Right renal pelvis (tissue), 4 donors: ENCODE measurements around the gene FAM171A2. TPM values are rescaled to one million over a fixed set of nuclear protein-coding genes. Genes with fewer than 3 reads are reported as not detected.

Source experiments
- DNase-seq, 4 donors: peaks; one replicate each; pipeline ENCODE4 v3.0.0-alpha.2; 2013; ENCODE audit warnings: low read depth in 4 of 4, low spot score in 3 of 4, missing footprints in 1 of 4
- polyA plus RNA-seq, 4 donors: library from polyadenylated mRNA; unstranded; fragments of 120-200 nt; gene quantifications; one replicate each; pipeline ENCODE4 v1.2.1, GENCODE V29; 2013; ENCODE audit not compliant: insufficient read length in 4 of 4

Gene FAM171A2
- polyA plus RNA-seq, 4 donors: 35.1 to 53.2 (median 36.1) TPM

DNA sequence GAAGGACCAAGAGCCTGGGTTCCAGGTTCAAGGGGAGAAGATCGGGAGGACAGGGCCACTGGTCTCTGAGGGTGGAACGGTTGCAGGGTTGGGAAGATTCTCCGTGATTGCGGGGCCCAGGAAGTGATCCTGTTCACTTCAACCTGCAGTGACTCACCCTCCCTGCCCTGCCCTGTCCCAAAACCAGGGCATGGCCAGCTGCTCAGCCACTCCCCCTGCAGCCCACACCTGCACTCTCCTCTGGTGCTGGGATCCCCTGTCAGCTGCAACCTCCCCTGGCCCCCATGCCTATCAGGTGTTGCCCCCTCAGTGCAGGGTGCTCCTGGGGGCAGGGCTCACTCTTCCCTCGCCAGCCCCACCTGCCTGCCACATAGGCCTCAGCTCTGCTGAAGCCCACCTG is 54.2 kb downstream of the FAM171A2 start:
- no peak for DNase-seq

DNA sequence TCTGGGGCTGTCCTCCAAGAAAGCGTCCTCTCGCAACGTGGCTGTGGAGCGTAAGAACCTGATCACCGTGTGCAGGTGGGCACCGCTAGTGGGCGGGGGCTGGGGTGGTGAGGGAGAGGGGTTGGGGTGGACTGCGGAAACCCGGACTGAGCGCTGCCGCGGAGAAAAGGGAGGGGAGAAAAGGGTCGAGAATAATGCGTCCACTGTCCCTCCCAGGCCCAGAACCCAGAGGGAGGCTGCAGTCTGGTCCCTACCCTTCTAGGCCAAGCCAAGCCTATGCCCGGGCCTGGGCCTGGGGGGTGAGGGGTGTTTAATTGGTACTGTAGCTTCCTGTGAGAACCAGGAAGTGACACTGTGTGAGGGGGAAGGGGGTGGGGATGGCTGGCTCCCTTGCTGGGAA is 54.8 kb downstream of the FAM171A2 start:
- no peak for DNase-seq

DNA sequence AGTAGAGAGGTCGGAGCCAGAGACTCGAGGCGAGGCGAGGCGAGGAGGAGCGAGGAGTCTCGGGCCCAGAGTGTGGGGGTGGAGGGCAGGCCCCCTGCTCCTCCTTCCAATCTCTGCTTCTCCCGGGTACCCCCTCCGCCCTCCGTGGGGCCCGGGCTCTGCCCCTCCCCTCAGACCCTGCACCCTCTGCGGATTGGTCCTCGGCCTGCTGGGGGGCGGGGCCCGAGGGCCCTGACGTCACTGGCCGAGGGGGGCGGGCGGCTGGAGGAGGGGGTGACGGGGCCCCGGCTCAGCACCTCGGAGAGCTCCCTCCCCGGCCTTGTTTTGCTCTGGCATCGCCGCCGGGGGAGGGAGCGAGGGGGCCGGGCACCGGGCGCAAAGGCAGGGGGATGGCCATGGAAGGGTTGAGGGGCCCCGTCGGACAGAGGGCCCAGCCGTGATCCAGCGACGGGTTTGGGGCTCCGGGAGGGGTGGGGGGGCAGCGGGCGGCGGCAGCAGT is 55.3 kb downstream of the FAM171A2 start, which contains the start of gene RUNDC3A:
TSS of gene RUNDC3A (plus strand) at position 282 of the 499 bp plus-strand sequence. CDS start 232 bp downstream, outside the sequence.
- DNase-seq: peak; percentile 80 to 88 (median 82)

DNA sequence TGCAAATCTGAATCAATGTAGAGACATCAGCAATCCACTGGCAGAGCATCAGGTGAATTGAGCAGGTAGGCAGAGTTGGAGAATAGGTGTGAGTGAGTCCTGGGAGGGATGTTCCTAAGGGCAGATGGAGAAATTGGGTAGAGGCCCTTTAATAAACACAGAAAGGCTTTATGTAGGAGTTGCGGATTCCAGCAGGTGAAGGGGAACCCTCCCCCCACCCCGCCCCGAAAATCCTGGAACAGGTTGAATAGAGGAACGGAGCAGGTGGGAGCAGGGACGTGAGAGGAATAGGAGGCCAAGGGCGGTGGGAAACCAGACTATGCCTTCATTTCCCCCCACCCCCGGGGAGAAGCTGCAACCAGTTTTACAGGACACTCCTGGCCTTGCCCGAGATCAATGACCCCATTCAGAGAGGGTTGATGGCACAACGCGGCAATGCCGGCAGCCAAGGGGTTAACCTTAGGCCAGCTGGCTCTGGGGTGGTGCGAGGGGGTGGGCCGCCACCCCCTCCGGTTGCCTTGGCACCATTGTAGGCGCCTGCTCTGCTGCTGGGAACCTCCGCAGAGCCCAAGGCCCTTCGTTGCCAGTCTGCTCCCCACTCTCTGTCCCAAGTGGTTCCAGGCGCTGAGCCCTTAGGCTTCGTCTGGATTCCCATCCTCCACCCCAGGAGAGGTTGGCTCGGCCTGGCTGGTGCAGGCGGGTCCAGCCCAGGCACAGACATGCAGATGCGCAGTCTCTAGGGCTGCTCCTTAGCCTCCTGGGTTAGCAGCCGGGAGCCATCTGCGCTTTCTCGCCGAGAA is 56.1 kb downstream of the FAM171A2 start:
- no peak for DNase-seq

DNA sequence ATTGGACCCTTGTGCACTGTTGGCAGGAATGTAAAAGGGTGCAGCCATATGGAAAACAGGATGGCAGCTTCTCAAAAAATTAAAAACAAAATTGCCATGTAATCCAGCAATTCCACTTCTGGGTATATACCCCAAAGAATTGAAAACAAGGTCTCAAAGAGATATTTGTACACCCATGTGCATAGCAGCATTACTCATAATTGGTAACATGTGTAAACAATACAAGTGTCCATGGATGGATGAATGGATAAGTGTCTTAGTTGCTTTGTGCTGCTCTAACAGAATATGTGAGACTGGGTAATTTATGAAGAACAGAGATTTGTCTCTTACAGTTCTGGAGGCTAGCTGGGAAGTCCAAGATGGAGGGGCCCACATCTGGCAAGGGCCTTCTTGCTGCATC is 59.0 kb downstream of the FAM171A2 start:
- no peak for DNase-seq

Other genes with a start within 250 kb of the FAM171A2 start
- gene HDAC5, start 240.2 kb downstream of the FAM171A2 start, polyA plus RNA-seq: 10 to 100 TPM; 44.5 to 56.7 (median 48.1) TPM
- 1 to 10 TPM; 3.4 to 4.7 (median 3.6) TPM for gene HROB, start 221.9 kb downstream of the FAM171A2 start, polyA plus RNA-seq
- gene ASB16, start 193.1 kb downstream of the FAM171A2 start, polyA plus RNA-seq: 1 to 10 TPM; 1.8 to 2.3 (median 2.1) TPM
- 10 to 100 TPM; 43.6 to 54.2 (median 46.4) TPM for gene TMUB2, start 176.9 kb downstream of the FAM171A2 start, polyA plus RNA-seq
- 10 to 100 TPM; 60.1 to 72.7 (median 68.8) TPM for gene ATXN7L3, start 164.0 kb downstream of the FAM171A2 start, polyA plus RNA-seq
- gene UBTF, start 144.2 kb downstream of the FAM171A2 start, polyA plus RNA-seq: 100 to 1,000 TPM; 126 to 130 (median 128) TPM
- 10 to 100 TPM in 2 of 4 donors, 1 to 10 TPM in 2; 6.8 to 11.4 (median 10.3) TPM for gene SLC4A1, start 95.7 kb downstream of the FAM171A2 start, polyA plus RNA-seq
- gene RUNDC3A, start 55.3 kb downstream of the FAM171A2 start, polyA plus RNA-seq: 1 to 10 TPM; 1.9 to 3.1 (median 2.3) TPM
- gene SLC25A39, start 39.0 kb downstream of the FAM171A2 start, polyA plus RNA-seq: 100 to 1,000 TPM in 1 of 4 donors, 10 to 100 TPM in 3; 94.9 to 124 (median 97.8) TPM
- 100 to 1,000 TPM; 229 to 332 (median 237) TPM for gene GRN, start 18.6 kb downstream of the FAM171A2 start, polyA plus RNA-seq
- gene ITGA2B, start 25.8 kb upstream of the FAM171A2 start, polyA plus RNA-seq: 1 to 10 TPM; 4.0 to 8.9 (median 5.3) TPM
- 10 to 100 TPM; 42.4 to 49.5 (median 44.4) TPM for gene GPATCH8, start 139.6 kb upstream of the FAM171A2 start, polyA plus RNA-seq
- 10 to 100 TPM; 27.7 to 42.2 (median 32.1) TPM for gene FZD2, start 193.6 kb upstream of the FAM171A2 start, polyA plus RNA-seq